ENCODE data around the gene TOGARAM2. TPM values are rescaled to one million over a fixed set of nuclear protein-coding genes. Genes with fewer than 3 reads are reported as not detected.
A peak's percentile ranks its signal among the peaks of the same experiment; 100 is the strongest.

Gene TOGARAM2
- total RNA-seq, 1 experiment from 2014 or later = 0.76 TPM

DNA sequence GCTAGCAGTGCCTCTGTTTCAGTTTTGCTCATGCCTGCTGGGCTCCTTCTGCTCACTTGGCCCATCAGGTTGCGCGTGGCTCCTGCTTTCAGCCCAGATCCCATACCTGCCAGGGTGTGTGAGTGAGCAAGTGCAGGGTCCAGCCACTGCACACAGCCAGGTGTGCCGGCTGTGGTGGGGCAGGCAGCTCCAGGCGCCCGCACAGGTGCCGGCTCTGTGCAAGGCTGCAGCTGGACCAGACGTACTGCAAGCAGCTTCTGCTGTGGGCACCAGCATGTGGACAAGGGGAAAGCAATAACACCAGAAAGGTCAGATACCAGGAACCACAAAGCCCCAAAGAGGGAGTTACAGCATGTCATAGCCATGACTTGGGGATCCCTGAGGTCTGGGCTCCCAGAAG, 98.8 kb downstream of the TOGARAM2 start:
- POLR2A ChIA-PET = no interaction called here
- BruUV-seq (replicated peaks) = no TSS peak
- DNase-seq (ENCODE audit: low read depth, low spot score) = no peak

DNA sequence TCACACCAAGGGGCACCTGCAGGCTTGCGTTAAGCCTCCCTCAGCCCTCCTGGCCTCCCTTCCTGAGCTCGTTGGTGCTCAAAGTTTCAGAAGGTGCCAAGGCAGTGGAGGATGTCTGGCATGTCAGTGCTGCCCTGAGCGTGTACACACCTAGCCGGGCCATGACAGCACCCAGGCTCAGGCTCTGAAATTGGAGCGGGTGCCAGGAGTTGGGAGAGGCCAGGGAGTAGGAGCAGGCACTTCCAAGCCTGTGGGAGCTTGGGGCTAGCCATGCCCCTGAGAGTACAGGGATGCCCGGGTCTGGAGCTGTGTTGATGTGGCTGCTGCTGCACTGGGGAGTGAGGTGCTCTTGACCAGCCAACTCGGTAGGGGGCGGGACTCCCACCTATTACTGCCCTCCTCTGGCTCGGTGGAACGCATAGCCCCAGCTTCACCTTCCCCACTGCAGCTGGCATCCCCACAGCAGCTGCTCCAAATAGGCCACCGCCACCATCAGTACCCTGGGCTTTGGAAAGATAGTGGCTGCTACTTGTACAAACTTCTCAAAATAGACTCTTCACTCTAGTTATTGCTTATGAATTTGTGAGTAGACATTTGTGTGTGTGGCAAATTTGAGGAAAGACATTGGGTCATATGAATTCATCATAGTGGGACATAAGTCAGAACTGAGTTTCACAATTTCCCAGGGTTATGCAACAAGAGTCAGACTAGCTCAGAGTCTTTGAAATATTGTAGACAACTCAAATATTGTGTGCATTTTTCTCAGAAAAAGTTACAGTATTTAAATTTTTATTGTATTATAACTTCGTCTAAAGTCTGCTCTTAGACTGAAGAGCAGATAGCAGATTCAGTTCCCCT, 100.0 kb downstream of the TOGARAM2 start:
- RAD21 ChIA-PET (ENCODE audit: low non-redundant PET in 1 of 2, low total read pairs in 2 of 2, uncharacterized antibody in 2 of 2, unreplicated experiment in 2 of 2) = no interaction called here

More for the DNA sequence above, 98.8 kb downstream of the TOGARAM2 start:
- Histone ChIP-seq H4K20me1 (ENCODE audit: insufficient read depth) (no peaks in the 10 kb centered on the region), H3K79me2 (ENCODE audit: insufficient read depth, low read length) (no peaks in the 10 kb centered on the region), H3K4me2 (ENCODE audit: low read length) (no peak overlapping the region), H3K4me1 (ENCODE audit: control insufficient read depth in 1 of 2, insufficient read depth in 2 of 2, low read length in 2 of 2) (no peaks in the 10 kb centered on the region), H3K27ac (ENCODE audit: low read depth, low read length) (no peak overlapping the region), H3K9ac (ENCODE audit: low read length) (no peak overlapping the region), H3K36me3 (ENCODE audit: control insufficient read depth in 1 of 2, insufficient read depth in 2 of 2, low read length in 2 of 2) (no peaks in the 10 kb centered on the region), H3K27me3 (ENCODE audit: insufficient read depth, low read length) (no peaks in the 10 kb centered on the region), H3K4me3 (replicated peaks in 1 of 2; ENCODE audit: low read depth in 1 of 2, low read length in 2 of 2) (no peak overlapping the region), H3K9me2 (ENCODE audit: insufficient read depth) (no peaks in the 10 kb centered on the region), H3K9me3 (ENCODE audit: control insufficient read depth in 1 of 2, insufficient read depth in 1 of 2, low read depth in 1 of 2, low read length in 2 of 2) (peaks cover 0 to 8% of the 10 kb centered on the region in 2 experiments; a peak in 3 of 4 replicates), H2AFZ (ENCODE audit: low read depth, low read length, poor library complexity, severe bottlenecking) (no peak overlapping the region)
- intact Hi-C loops (cut with micrococcal nuclease) = no loop called here
- ATAC-seq = no peak
- CTCF ChIA-PET = no interaction called here
- TF ChIP-seq ZNF274 (IDR thresholded peaks at IDR 0.05; ENCODE audit: low read depth, low read length) = no peak
- RAD21 ChIA-PET (ENCODE audit: low non-redundant PET in 1 of 2, low total read pairs in 2 of 2, uncharacterized antibody in 2 of 2, unreplicated experiment in 2 of 2) = no interaction called here

More for the DNA sequence above, 100.0 kb downstream of the TOGARAM2 start:
- ChIA-PET POLR2A (no interaction called here), CTCF (no interaction called here)
- Histone ChIP-seq H3K4me2 (ENCODE audit: low read length) (no peak overlapping the region), H3K36me3 (ENCODE audit: control insufficient read depth in 1 of 2, insufficient read depth in 2 of 2, low read length in 2 of 2) (no peaks in the 10 kb centered on the region), H4K20me1 (ENCODE audit: insufficient read depth) (no peaks in the 10 kb centered on the region), H3K9me2 (ENCODE audit: insufficient read depth) (no peaks in the 10 kb centered on the region), H3K9me3 (ENCODE audit: control insufficient read depth in 1 of 2, insufficient read depth in 1 of 2, low read depth in 1 of 2, low read length in 2 of 2) (peaks cover 0 to 8% of the 10 kb centered on the region in 2 experiments; a peak in 3 of 4 replicates), H3K4me1 (ENCODE audit: control insufficient read depth in 1 of 2, insufficient read depth in 2 of 2, low read length in 2 of 2) (no peaks in the 10 kb centered on the region), H3K9ac (ENCODE audit: low read length) (no peak overlapping the region), H3K27me3 (ENCODE audit: insufficient read depth, low read length) (no peaks in the 10 kb centered on the region), H2AFZ (ENCODE audit: low read depth, low read length, poor library complexity, severe bottlenecking) (no peak overlapping the region), H3K4me3 (replicated peaks in 1 of 2; ENCODE audit: low read depth in 1 of 2, low read length in 2 of 2) (no peak overlapping the region), H3K27ac (ENCODE audit: low read depth, low read length) (no peak overlapping the region), H3K79me2 (ENCODE audit: insufficient read depth, low read length) (no peaks in the 10 kb centered on the region)
- TF ChIP-seq, protein P1, sequence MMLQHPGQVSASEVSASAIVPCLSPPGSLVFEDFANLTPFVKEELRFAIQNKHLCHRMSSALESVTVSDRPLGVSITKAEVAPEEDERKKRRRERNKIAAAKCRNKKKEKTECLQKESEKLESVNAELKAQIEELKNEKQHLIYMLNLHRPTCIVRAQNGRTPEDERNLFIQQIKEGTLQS (IDR thresholded peaks at IDR 0.05) = no peak
- TF ChIP-seq SP1 (IDR thresholded peaks at IDR 0.05; ENCODE audit: low read depth) (no peak), ZBTB33 (IDR thresholded peaks at IDR 0.05; ENCODE audit: extremely low read depth, insufficient replicate concordance, low read length) (no peak), ZNF274 (IDR thresholded peaks at IDR 0.05; ENCODE audit: low read depth, low read length) (no peak)
- intact Hi-C loops (cut with micrococcal nuclease) = no loop called here
- DNase-seq (ENCODE audit: low read depth, low spot score) (no peak), ATAC-seq (peak; percentile 20; the same call in 1 of the 2 replicates)
- BruUV-seq (replicated peaks) = no TSS peak
